Spinal cord (tissue), 10 donors: Measurements from ENCODE around the gene TARS3. TPM values are rescaled to one million over a fixed set of nuclear protein-coding genes. Genes with fewer than 3 reads are reported as not detected.
"Not testable (repeated sequence)": the region's sequence is repeated elsewhere in the genome, so short reads cannot be mapped to it uniquely, and the experiment has no call there.

Experiments used
- DNase-seq, 6 donors: peaks; one replicate each; pipeline versions ENCODE4 v3.0.0 to v3.0.0-alpha.2; 2013 to 2015; ENCODE audit warnings: low spot score in 6 of 6, low read depth in 4 of 6
- H3K27ac ChIP-seq: one replicate; pipeline ENCODE4 v1.5.1; 2013; ENCODE audit warnings: low read depth, low read length, control low read depth
- H3K27me3 ChIP-seq: one replicate; pipeline ENCODE4 v1.6.1; 2013; ENCODE audit warnings: low read length; ENCODE audit not compliant: control insufficient read depth, insufficient read depth
- H3K36me3 ChIP-seq: one replicate; pipeline ENCODE4 v1.6.1; 2013; ENCODE audit warnings: low read length; ENCODE audit not compliant: control insufficient read depth, insufficient read depth
- H3K4me1 ChIP-seq: one replicate; pipeline ENCODE4 v1.6.1; 2013; ENCODE audit warnings: low read length; ENCODE audit not compliant: control insufficient read depth, insufficient read depth
- H3K4me3 ChIP-seq: one replicate; pipeline ENCODE4 v1.5.1; 2013; ENCODE audit warnings: low read depth, low read length, control low read depth
- H3K9me3 ChIP-seq: one replicate; pipeline ENCODE4 v1.6.1; 2013; ENCODE audit warnings: low read length; ENCODE audit not compliant: control insufficient read depth, insufficient read depth
- WGBS: methylation state at CpG from one replicate; pipeline ENCODE4 v1.1.5; 2013; ENCODE audit warnings: missing lambda C conversion rate; ENCODE audit not compliant: insufficient coverage; 5-methylcytosine and 5-hydroxymethylcytosine counted together
- long read RNA-seq, 4 donors: transcript quantifications; one replicate each; lab custom pipeline, GENCODE V29; 2026
- polyA plus RNA-seq, 2 donors: library from polyadenylated mRNA; unstranded; fragments of 120-200 nt; gene quantifications; one replicate each; pipeline ENCODE4 v1.2.1, GENCODE V29; 2013; ENCODE audit not compliant: insufficient read length in 2 of 2
- total RNA-seq, 2 donors: library from RNA; depleted of rRNA in 1 of 2; stranded (reverse); fragments of 120-200 nt in 1 of 2; fragments of >200 nt in 1 of 2; gene quantifications; one replicate each; pipeline versions ENCODE4 v1.2.3 to v1.2.4, GENCODE V29; 2013 to 2014
- donor health status: healthy.

The TARS3 gene
- total RNA-seq (10 to 100 TPM; 26.0 to 38.7 TPM), polyA plus RNA-seq (10 to 100 TPM; 29.5 to 33.4 TPM)
- long read RNA-seq, donor 1, partial matches to known transcripts = 5 of 8 reads
- long read RNA-seq, donor 1, other reads (novel, unspliced or antisense) = 0 of 8 reads
- long read RNA-seq, donor 2, partial matches to known transcripts = 0 of 2 reads
- long read RNA-seq, donor 2, other reads (novel, unspliced or antisense) = 0 of 2 reads
- long read RNA-seq, donor 3, partial matches to known transcripts = 0 of 1 reads
- long read RNA-seq, donor 3, other reads (novel, unspliced or antisense) = 0 of 1 reads
- long read RNA-seq, donor 4, partial matches to known transcripts = 5 of 9 reads
- long read RNA-seq, donor 4, other reads (novel, unspliced or antisense) = 0 of 9 reads

DNA sequence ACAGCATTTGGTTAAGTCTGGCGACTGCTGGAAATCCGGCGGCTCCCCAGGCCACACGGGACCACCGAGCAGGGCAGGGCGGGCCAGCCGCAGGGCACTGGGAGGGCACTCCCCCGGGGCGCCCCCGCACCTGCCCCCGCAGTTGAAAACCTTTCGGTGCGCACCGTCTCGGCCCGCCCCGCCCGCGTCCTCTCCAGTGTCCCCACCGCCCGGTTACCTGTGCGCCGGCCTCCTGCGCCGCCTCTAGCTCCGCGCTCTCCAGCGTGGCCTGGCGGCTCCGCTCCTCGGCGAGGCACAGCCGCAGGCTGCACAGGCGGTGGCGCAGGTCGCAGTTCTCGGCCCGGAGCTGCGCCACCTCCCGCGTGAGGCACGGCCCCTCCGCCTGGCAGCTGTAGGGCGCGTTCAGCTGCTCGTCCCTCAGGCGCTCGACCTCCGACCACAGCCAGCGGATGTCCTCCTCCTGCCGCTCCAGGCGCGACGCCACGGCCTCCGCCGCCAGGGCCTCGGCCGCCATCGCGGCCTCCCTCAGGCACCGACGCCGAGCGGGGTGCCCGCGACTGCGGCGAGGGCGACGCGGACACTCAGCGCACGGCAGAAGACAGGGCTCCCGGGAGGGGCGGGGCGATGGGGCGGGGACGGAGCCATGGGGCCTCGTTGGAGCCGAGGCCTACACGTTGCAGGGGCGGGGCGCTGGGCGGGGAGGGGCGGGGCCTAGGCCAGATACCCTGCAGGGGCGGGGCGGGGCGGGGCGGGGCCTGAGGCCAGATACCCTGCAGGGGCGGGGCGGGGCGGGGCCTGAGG, at the start of gene TARS3:
Gene TARS3, minus strand, starts transcription at position 600 of the 801 bp plus-strand sequence. Its CDS starts 86 bp downstream, at position 514.
- under 1% methylated on average over 76 of the region's 93 CpGs for WGBS
- H3K4me1 ChIP-seq = peaks cover 3% of the 10 kb centered on the region
- peaks cover 9% of the 10 kb centered on the region for H3K36me3 ChIP-seq
- H3K9me3 ChIP-seq = no peaks in the 10 kb centered on the region
- H3K27ac ChIP-seq = peak within 1 kb of the TSS; percentile 57
- no peaks in the 10 kb centered on the region for H3K27me3 ChIP-seq
- DNase-seq = peak; percentile 75 to 97 (median 86)
- H3K4me3 ChIP-seq = peak within 1 kb of the TSS; percentile 45

DNA sequence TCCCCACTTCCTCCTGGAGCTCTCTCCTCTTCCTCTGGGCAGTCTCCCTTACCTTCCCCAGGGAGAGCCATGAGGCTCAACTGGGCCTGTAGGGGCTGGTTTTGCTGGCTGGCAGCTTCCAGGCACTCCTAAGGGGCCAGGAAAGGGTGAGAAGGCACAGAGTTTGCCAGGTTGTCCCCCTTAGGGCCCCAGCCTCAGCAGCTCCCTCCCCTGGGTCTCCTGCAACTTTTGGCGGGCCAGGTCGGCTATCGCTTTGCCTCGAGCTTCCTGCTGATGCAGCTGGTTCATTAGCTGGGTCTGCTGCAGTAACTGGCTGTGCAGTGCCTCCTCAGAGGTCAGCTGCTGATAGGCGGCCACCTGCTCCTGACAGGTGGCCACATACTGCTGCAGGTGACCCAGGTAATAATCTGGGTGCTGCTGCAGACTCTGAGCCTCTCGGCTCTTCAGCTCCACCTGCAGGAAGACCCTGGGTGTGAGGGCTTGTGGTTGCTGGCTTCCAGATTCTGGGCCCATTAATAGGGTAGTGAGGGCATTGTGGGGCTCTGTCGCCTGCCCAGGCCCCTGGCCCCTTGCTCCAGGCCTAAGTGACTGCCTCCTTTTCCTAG, 49.3 kb upstream of the TARS3 start:
- DNase-seq = no peak
- H3K27me3 ChIP-seq = no peaks in the 10 kb centered on the region
- H3K9me3 ChIP-seq = no peaks in the 10 kb centered on the region
- WGBS = 56% methylated on average over 7 of the region's 7 CpGs
- H3K4me1 ChIP-seq = no peaks in the 10 kb centered on the region
- no peak overlapping the region for H3K4me3 ChIP-seq
- H3K27ac ChIP-seq = no peak overlapping the region
- peaks cover 3% of the 10 kb centered on the region for H3K36me3 ChIP-seq

GRCh38 chr15:101772921-101773320, 48.6 kb upstream of the TARS3 start:
- Histone ChIP-seq H3K4me1 (no peaks in the 10 kb centered on the region), H3K27ac (no peak overlapping the region), H3K36me3 (peaks cover 3% of the 10 kb centered on the region), H3K27me3 (no peaks in the 10 kb centered on the region), H3K4me3 (no peak overlapping the region), H3K9me3 (no peaks in the 10 kb centered on the region)
- WGBS = 94% methylated on average over 8 of the region's 8 CpGs
- no peak for DNase-seq

DNA sequence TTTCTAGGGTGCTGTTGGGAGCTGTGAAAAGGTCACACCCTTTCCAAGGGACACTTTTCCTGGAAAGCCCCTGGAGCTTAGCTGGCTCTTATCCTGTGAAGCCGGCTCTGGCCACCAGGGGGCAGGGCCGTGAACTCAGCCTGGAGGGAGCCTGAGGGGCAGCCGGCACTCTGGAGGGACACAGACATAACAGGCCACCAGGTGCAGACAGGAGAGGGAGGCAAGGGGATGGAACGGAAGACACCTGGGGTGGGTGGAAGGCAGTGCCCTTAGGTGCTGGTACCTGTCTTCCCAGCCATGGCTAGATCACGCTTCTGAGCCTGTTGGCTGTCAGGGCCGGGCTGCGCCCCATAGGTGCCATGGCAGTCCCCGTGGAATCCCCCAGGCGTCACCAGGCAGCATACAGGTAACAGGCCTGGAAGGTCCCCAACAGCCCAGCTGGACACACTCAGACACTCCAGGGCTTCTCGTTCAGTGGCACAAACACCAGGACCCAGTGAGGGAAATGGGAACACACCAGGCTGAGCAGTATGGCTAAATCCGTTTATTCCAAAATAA, 42.9 kb upstream of the TARS3 start:
- H3K4me1 ChIP-seq, H3K27ac ChIP-seq, H3K36me3 ChIP-seq, H3K9me3 ChIP-seq, DNase-seq, H3K27me3 ChIP-seq, H3K4me3 ChIP-seq: not testable (repeated sequence)
- 78% methylated on average over 4 of the region's 11 CpGs for WGBS

GRCh38 chr15:101765772-101766456, 41.6 kb upstream of the TARS3 start:
- WGBS = 92% methylated on average over 14 of the region's 15 CpGs
- no peak for DNase-seq
- Histone ChIP-seq H3K4me3 (no peak overlapping the region), H3K4me1 (no peaks in the 10 kb centered on the region), H3K27ac (no peak overlapping the region), H3K9me3 (no peaks in the 10 kb centered on the region), H3K27me3 (no peaks in the 10 kb centered on the region), H3K36me3 (peaks cover 3% of the 10 kb centered on the region)

GRCh38 chr15:101765340-101765671, 41.0 kb upstream of the TARS3 start:
- H3K27me3 ChIP-seq, H3K36me3 ChIP-seq, H3K4me3 ChIP-seq, DNase-seq, H3K27ac ChIP-seq, H3K9me3 ChIP-seq, H3K4me1 ChIP-seq: not testable (repeated sequence)
- WGBS = 89% methylated on average over 7 of the region's 7 CpGs

DNA sequence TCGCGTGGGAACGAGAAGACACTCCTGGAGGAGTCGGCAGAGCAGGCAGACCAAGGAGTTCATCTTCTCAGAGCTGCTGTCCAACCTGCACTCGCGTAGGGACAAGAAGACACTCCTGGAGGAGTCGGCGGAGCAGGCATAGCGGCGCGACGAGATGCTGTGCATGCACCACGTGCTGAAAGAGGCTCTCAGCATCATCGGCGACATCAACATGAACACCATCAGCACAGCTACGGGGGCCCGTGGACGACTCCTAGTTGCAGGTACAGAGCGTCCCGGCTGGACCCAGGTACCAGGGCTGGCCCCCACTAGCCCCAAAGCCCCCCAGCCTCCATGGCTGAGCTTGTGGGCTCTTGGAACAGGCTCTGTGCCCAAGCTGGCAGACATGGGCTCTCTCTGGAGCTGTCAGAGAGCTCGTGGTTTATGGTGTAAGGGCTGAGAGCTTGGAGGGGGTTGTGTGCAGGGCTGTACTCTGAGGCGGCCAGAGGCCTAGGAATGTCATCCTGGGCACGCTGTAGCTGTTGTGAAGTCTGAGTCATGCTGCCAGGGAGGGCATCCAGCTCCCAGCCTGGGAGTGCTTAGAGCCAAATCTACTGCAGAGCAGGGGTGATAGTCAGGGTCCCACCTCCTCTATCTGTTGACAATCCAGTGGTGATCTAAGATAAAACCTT, 40.5 kb upstream of the TARS3 start:
- not testable (repeated sequence) for H3K4me3 ChIP-seq, H3K27me3 ChIP-seq, DNase-seq, H3K9me3 ChIP-seq, H3K4me1 ChIP-seq, H3K27ac ChIP-seq, H3K36me3 ChIP-seq
- 88% methylated on average over 18 of the region's 23 CpGs for WGBS

- not testable (repeated sequence) for H3K9me3 ChIP-seq, H3K4me1 ChIP-seq, DNase-seq, H3K27me3 ChIP-seq, H3K36me3 ChIP-seq, H3K27ac ChIP-seq, H3K4me3 ChIP-seq
- no CpG with 5 or more reads among the region's 18 CpGs for WGBS
These were observed 22.4 kb upstream of the TARS3 start for GRCh38 chr15:101746716-101747082.

DNA sequence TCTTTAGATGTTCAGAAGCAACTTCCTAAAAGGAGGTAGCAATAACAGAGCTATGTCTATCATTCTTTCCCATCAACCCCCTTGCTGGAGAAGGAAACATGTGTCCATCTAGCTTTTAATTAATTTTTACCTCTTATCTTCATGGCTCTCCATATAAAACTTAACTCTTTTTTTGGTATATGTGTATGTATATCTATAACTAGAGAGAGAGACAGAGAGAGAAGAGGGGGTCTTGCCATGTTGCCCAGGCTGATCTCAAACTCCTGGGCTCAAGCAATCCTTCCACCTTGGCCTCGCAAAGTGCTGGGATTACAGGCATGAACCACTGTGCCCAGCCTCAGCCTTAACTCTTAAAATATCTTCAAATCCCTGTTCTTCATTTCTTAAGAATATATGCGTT, 10.6 kb upstream of the TARS3 start:
- H3K4me3 ChIP-seq, DNase-seq, H3K4me1 ChIP-seq, H3K36me3 ChIP-seq, H3K27ac ChIP-seq, H3K9me3 ChIP-seq, H3K27me3 ChIP-seq: not testable (repeated sequence)
- 100% methylated on average over 2 of the region's 2 CpGs for WGBS
